Measurements from ENCODE around the gene NDUFAF3. TPM values are rescaled to one million over a fixed set of nuclear protein-coding genes. Genes with fewer than 3 reads are reported as not detected.

NDUFAF3 gene
- total RNA-seq, 2 donors from 2014 or later = 62.2 to 98.4 TPM

GRCh38 chr3:48982686-48983085, 39.2 kb upstream of the NDUFAF3 start:
- Histone ChIP-seq H3K4me1 (no peaks in the 10 kb centered on the region), H3K9me3 (no peaks in the 10 kb centered on the region), H3K27me3 (no peaks in the 10 kb centered on the region), H3K4me3 (no peak overlapping the region), H3K9ac (ENCODE audit: low read depth in 2 of 2, low read length in 2 of 2) (no peak overlapping the region), H3K36me3 (no peaks in the 10 kb centered on the region), H3K27ac (no peak overlapping the region)
- DNase-seq = no peak
- TF ChIP-seq, protein P1, sequence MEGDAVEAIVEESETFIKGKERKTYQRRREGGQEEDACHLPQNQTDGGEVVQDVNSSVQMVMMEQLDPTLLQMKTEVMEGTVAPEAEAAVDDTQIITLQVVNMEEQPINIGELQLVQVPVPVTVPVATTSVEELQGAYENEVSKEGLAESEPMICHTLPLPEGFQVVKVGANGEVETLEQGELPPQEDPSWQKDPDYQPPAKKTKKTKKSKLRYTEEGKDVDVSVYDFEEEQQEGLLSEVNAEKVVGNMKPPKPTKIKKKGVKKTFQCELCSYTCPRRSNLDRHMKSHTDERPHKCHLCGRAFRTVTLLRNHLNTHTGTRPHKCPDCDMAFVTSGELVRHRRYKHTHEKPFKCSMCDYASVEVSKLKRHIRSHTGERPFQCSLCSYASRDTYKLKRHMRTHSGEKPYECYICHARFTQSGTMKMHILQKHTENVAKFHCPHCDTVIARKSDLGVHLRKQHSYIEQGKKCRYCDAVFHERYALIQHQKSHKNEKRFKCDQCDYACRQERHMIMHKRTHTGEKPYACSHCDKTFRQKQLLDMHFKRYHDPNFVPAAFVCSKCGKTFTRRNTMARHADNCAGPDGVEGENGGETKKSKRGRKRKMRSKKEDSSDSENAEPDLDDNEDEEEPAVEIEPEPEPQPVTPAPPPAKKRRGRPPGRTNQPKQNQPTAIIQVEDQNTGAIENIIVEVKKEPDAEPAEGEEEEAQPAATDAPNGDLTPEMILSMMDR (IDR thresholded peaks at IDR 0.05) = no peak
- intact Hi-C loops (cut with DNase I) = loop anchor here (10.0 kb wide), 1 partner anchor 112 kb away; the partner anchor contains the start of gene QRICH1

DNA sequence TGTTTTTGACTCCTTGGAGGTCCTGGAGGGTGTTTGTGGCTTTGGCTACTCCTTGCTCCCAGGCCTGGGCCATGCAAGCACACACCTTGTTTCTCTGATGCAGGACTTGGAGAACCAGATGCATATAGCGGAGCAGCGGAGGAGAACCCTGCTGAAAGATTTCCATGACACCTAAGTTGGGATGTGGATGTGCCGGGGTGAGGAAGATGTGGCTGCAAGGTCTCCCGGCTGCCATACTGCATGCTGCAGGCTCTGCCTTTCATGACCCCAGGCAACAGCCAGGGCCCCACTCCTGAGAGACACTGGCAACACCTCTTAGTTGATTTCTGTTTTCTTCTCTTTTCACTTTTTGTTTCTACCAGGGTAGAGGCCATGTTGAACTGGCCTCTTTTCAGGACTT, 38.8 kb upstream of the NDUFAF3 start:
- Histone ChIP-seq H3K36me3 (no peaks in the 10 kb centered on the region), H3K4me3 (no peak overlapping the region), H3K27me3 (no peaks in the 10 kb centered on the region), H3K9me3 (no peaks in the 10 kb centered on the region), H3K4me1 (no peaks in the 10 kb centered on the region), H3K9ac (ENCODE audit: low read depth in 2 of 2, low read length in 2 of 2) (no peak overlapping the region), H3K27ac (no peak overlapping the region)
- intact Hi-C loops (cut with DNase I) = loop anchor here (10.0 kb wide), 1 partner anchor 112 kb away; the partner anchor contains the start of gene QRICH1
- TF ChIP-seq, protein P1 (IDR thresholded peaks at IDR 0.05) = no peak
- DNase-seq = no peak

GRCh38 chr3:48984663-48985062, 37.3 kb upstream of the NDUFAF3 start:
- no peaks in the 10 kb centered on the region for H3K27me3 ChIP-seq
- DNase-seq = no peak

GRCh38 chr3:48985831-48986376, 36.0 kb upstream of the NDUFAF3 start:
- intact Hi-C loops (cut with DNase I) = loop anchor here (5.0 to 10.0 kb wide), 2 partner anchors 109 to 461 kb away; partner anchors contain the start of gene QRICH1
- no peak for DNase-seq
- Histone ChIP-seq H3K27ac (no peak overlapping the region), H3K4me1 (peaks cover 9% of the 10 kb centered on the region), H3K4me3 (no peak overlapping the region), H3K27me3 (no peaks in the 10 kb centered on the region), H3K36me3 (no peaks in the 10 kb centered on the region), H3K9ac (ENCODE audit: low read depth in 2 of 2, low read length in 2 of 2) (no peak overlapping the region), H3K9me3 (no peaks in the 10 kb centered on the region)
- TF ChIP-seq, protein P1 (IDR thresholded peaks at IDR 0.05) = no peak

More at GRCh38 chr3:48984663-48985062, 37.3 kb upstream of the NDUFAF3 start:
- H3K36me3 ChIP-seq = no peaks in the 10 kb centered on the region
- no peak overlapping the region for H3K9ac ChIP-seq (ENCODE audit: low read depth in 2 of 2, low read length in 2 of 2)
- no peaks in the 10 kb centered on the region for H3K9me3 ChIP-seq
- peaks cover 9% of the 10 kb centered on the region for H3K4me1 ChIP-seq
- no peak overlapping the region for H3K27ac ChIP-seq
- intact Hi-C loops (cut with DNase I) = loop anchor here (5.0 to 10.0 kb wide), 2 partner anchors 110 to 463 kb away; partner anchors contain the start of gene QRICH1
- H3K4me3 ChIP-seq = no peak overlapping the region
- TF ChIP-seq, protein P1 (IDR thresholded peaks at IDR 0.05) = no peak

- DNase-seq = no peak
- no peaks in the 10 kb centered on the region for H3K36me3 ChIP-seq
- TF ChIP-seq, protein P1 (IDR thresholded peaks at IDR 0.05) = no peak
- H3K9ac ChIP-seq (ENCODE audit: low read depth in 2 of 2, low read length in 2 of 2) = peak overlapping the region; percentile 88 to 96
- intact Hi-C loops (cut with DNase I) = loop anchor here (5.0 to 10.0 kb wide), 2 partner anchors 106 to 458 kb away; partner anchors contain the start of gene QRICH1
- no peaks in the 10 kb centered on the region for H3K9me3 ChIP-seq
- H3K27me3 ChIP-seq = no peaks in the 10 kb centered on the region
- peaks cover 16% of the 10 kb centered on the region for H3K4me1 ChIP-seq
- peak overlapping the region; percentile 94 for H3K27ac ChIP-seq
- H3K4me3 ChIP-seq = peak overlapping the region; percentile 99
Measured at GRCh38 chr3:48989126-48989795, 32.7 kb upstream of the NDUFAF3 start.

All from colonic mucosa (tissue), 4 donors.